K562 (cell line): ENCODE data around the gene VTCN1. TPM values are rescaled to one million over a fixed set of nuclear protein-coding genes. Genes with fewer than 3 reads are reported as not detected.

Experiments used
- ATAC-seq: fragments of 200-7000 bp; cut with Tn5 transposase; 3 replicates; pipeline ENCODE4 v1.9.1; 2020; ENCODE audit warnings: moderate library complexity
- BruUV-seq: library from RNA; stranded (reverse); fragments of 400-500 nt; replicated peaks from 2 replicates; lab custom pipeline; 2021; lab: Mats Ljungman, UMichigan
- CTCF ChIA-PET: fragments of 300-600 bp; formaldehyde crosslinking; extraction: SDS; loops from one replicate; lab custom pipeline; 2021; ENCODE audit warnings: low intra/inter-chr PET ratio; lab: Yijun Ruan, JAX
- POLR2A ChIA-PET: fragments of 300-600, 350-650 bp; sonication (Branson Sonifier 250); formaldehyde crosslinking; extraction: SDS; loops from one replicate; lab custom pipeline; 2021; ENCODE audit warnings: antibody characterized with exemption, inconsistent platforms; lab: Yijun Ruan, JAX
- DNase-seq, 4 experiments: peaks; one replicate each; pipeline versions ENCODE4 v3.0.0 to v3.0.0-alpha.2; 2011 to 2018; ENCODE audit warnings: low spot score in 3 of 4, mixed read lengths in 3 of 4; ENCODE audit errors: extremely low read depth in 1 of 4
- FAIRE-seq: peaks from 2 replicates; lab custom pipeline; 2011; peaks lifted over from hg19 to GRCh38; lab: Jason Lieb, UNC
- H2AFZ ChIP-seq: 2 replicates; pipeline ENCODE4 v1.6.0; 2011; ENCODE audit warnings: low read depth, low read length, control low read depth, inconsistent platforms
- H3K27ac ChIP-seq: fragments of 200-600 bp; 3 replicates; pipeline ENCODE4 v1.8.0; 2011; ENCODE audit warnings: low read depth, mild to moderate bottlenecking, control low read depth, inconsistent platforms, low read length, moderate library complexity, mixed read lengths; ENCODE audit errors: extremely low read depth
- H3K27me3 ChIP-seq, 2 experiments: fragments of 300-600 bp in 1 of 2; 2 replicates in 1 of 2; 3 replicates in 1 of 2; pipeline versions ENCODE4 v1.6.0 to v1.8.0; 2011; ENCODE audit warnings: inconsistent platforms in 2 of 2, low read length in 2 of 2, mild to moderate bottlenecking in 1 of 2, mixed read lengths in 1 of 2, moderate library complexity in 1 of 2; ENCODE audit not compliant: control insufficient read depth in 2 of 2, insufficient read depth in 2 of 2
- H3K36me3 ChIP-seq: fragments of 300-600 bp; 3 replicates; pipeline ENCODE4 v1.8.0; 2011; ENCODE audit warnings: mild to moderate bottlenecking, low read length, inconsistent platforms; ENCODE audit not compliant: control insufficient read depth, insufficient read depth
- H3K4me1 ChIP-seq, 2 experiments: fragments of 200-600 bp in 1 of 2; replicated peaks in 1 of 2; 2 replicates in 1 of 2; 3 replicates in 1 of 2; pipeline versions ENCODE4 v1.5.1 to v1.8.0; 2011; ENCODE audit warnings: inconsistent platforms in 2 of 2, low read length in 2 of 2, mild to moderate bottlenecking in 1 of 2, mixed read lengths in 1 of 2, moderate library complexity in 1 of 2; ENCODE audit not compliant: control insufficient read depth in 2 of 2, insufficient read depth in 2 of 2
- H3K4me2 ChIP-seq: 2 replicates; pipeline ENCODE4 v1.6.1; 2011; ENCODE audit warnings: low read length, control low read depth, inconsistent platforms, mixed read lengths; ENCODE audit not compliant: insufficient read depth
- H3K4me3 ChIP-seq: fragments of 200-600 bp; sonication (generic), shearing (Covaris generic); 2 replicates; pipeline ENCODE4 v1.5.1; 2016; ENCODE audit warnings: control low read depth, inconsistent platforms
- H3K79me2 ChIP-seq: fragments of 200-600 bp; 3 replicates; pipeline ENCODE4 v1.8.0; 2011; ENCODE audit warnings: low read length, inconsistent platforms; ENCODE audit not compliant: control insufficient read depth, insufficient read depth
- H3K9ac ChIP-seq, 2 experiments: 2 replicates each; pipeline versions ENCODE4 v1.6.0 to v1.6.1; 2011; ENCODE audit warnings: low read depth in 2 of 2, low read length in 2 of 2, control low read depth in 1 of 2, inconsistent platforms in 1 of 2, mild to moderate bottlenecking in 1 of 2, mixed read lengths in 1 of 2; ENCODE audit not compliant: insufficient read depth in 1 of 2
- H3K9me1 ChIP-seq: one replicate; pipeline ENCODE4 v1.6.0; 2011; ENCODE audit warnings: inconsistent platforms, mild to moderate bottlenecking, low read length, moderate library complexity; ENCODE audit not compliant: control insufficient read depth, insufficient read depth
- H3K9me3 ChIP-seq: replicated peaks from 2 replicates; pipeline ENCODE4 v1.5.1; 2011; ENCODE audit warnings: low read depth, low read length, inconsistent platforms; ENCODE audit not compliant: control insufficient read depth, insufficient read depth
- H4K20me1 ChIP-seq: replicated peaks from 2 replicates; pipeline ENCODE4 v1.6.1; 2011; ENCODE audit warnings: low read length, inconsistent platforms, mixed read lengths; ENCODE audit not compliant: control insufficient read depth, insufficient read depth
- CBX5 ChIP-seq: IDR thresholded peaks from 2 replicates; pipeline ENCODE4 v1.6.1; 2014; ENCODE audit warnings: low read depth, borderline replicate concordance
- CEBPG ChIP-seq, 3 experiments: fragments of 200-800 bp in 1 of 3; sonication (Bioruptor generic) in 1 of 3; sonication (generic) in 1 of 3; formaldehyde crosslinking in 1 of 3; IDR thresholded peaks in 2 of 3; conservative IDR thresholded peaks in 1 of 3; 2 replicates each; pipeline versions ENCODE4 v1.6.1 to v1.8.0; 2016 to 2022; ENCODE audit warnings: missing compliant biosample characterization in 2 of 3, missing genetic modification characterization in 2 of 3, mild to moderate bottlenecking in 1 of 3, missing genetic modification reagents in 1 of 3
- MCM5 ChIP-seq: fragments of 450-650 bp; IDR thresholded peaks from 2 replicates; pipeline ENCODE4 v1.6.1; 2016; ENCODE audit warnings: low read depth
- TRIM24 ChIP-seq, 2 experiments: fragments of 450-650 bp; IDR thresholded peaks; 2 replicates each; pipeline ENCODE4 v1.6.1; 2016
- WGBS: fragments of 100-300 bp; shearing (Covaris generic); methylation state at CpG from one replicate; pipeline ENCODE4 v1.1.6; 2016; ENCODE audit warnings: low coverage, mixed read lengths; ENCODE audit not compliant: insufficient coverage; ENCODE audit errors: missing lambda C conversion rate; 5-methylcytosine and 5-hydroxymethylcytosine counted together
- in situ Hi-C: fragments of 300-500 bp; cut with MboI; formaldehyde crosslinking; loops from 4 replicates; pipeline ENCODE4 v1.15.0; 2018; ENCODE audit warnings: inconsistent platforms, mixed read lengths
- intact Hi-C: fragments of 100-400 bp; cut with micrococcal nuclease; formaldehyde crosslinking; loops from 2 replicates; pipeline ENCODE4 v1.14.2; 2022
- polyA plus RNA-seq, 8 experiments: library from polyadenylated mRNA; depleted of rRNA in 4 of 8; stranded (reverse) in 5 of 8; unstranded in 3 of 8; fragments of >200 nt; fragmentation: Nextera tagmentation in 2 of 8; fragmentation: Illumina TruSeq in 1 of 8; extraction: Ambion mirVana in 2 of 8; extraction: Trizol in 1 of 8; gene quantifications; 2 replicates each; pipeline versions ENCODE4 v1.2.1 to v1.2.3, GENCODE V29; 2011 to 2014; ENCODE audit warnings: inconsistent platforms in 1 of 8, missing spikeins in 1 of 8
- total RNA-seq, 7 experiments: library from RNA; depleted of rRNA in 6 of 7; stranded (reverse); fragments of >200 nt in 6 of 7; fragmentation: Illumina TruSeq in 2 of 7; extraction: Trizol in 2 of 7; gene quantifications; 2 replicates each; pipeline versions ENCODE4 v1.2.1 to v1.2.3, GENCODE V29; 2011 to 2021; ENCODE audit warnings: low replicate concordance in 1 of 7

Gene VTCN1
- total and polyA plus RNA-seq, 9 of the 15 experiments (the other 6 are each of a cell fraction or from before 2014, with no cell fraction given), result not detected

DNA sequence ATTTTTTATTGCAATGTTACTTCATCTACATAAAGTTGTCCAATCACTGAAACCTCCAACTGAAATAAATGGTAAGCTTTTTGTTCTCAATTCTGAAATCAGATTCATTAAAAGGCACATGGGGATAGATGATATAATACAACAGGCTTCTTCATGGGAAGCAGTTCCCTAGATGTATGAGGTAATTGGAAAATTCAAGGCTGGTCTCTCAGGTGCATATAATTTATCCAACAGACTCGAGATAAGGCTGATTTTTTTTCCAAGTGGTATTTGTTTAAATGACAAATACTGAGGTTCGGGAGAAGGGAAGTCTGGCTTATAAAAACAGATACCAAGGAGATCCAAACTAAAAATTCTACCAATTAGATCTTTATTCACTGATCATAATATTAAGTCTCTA is 103.4 kb downstream of the VTCN1 start:
- ChIA-PET POLR2A (interaction anchor here (0.8 to 1.1 kb wide), 2 partner anchors 13 to 14 kb away, joined by 3 to 4 read pairs; no protein-coding TSS in a partner anchor), CTCF (no interaction called here)
- 83% methylated on average over 2 of the region's 2 CpGs for WGBS
- no peak overlapping the region for H3K9ac ChIP-seq
- H4K20me1 ChIP-seq, result no peaks in the 10 kb centered on the region
- H3K4me1 ChIP-seq, result no peaks in the 10 kb centered on the region
- DNase-seq (no peak), ATAC-seq (no peak), FAIRE-seq (no peak)
- H3K36me3 ChIP-seq, result peaks cover 28% of the 10 kb centered on the region; the same call in 2 of the 3 replicates
- no peak overlapping the region for H3K4me3 ChIP-seq
- no peak overlapping the region for H3K27ac ChIP-seq
- intact Hi-C loops, result no loop called here
- no peak for TF ChIP-seq CBX5
- 0 out of 2 replicates have a peak, but pooled peaks cover 2% of the 10 kb centered on the region for H3K9me3 ChIP-seq
- H3K79me2 ChIP-seq, result no peaks in the 10 kb centered on the region
- no peak overlapping the region for H2AFZ ChIP-seq
- H3K27me3 ChIP-seq, result no peaks in the 10 kb centered on the region
- H3K4me2 ChIP-seq, result no peak overlapping the region
- in situ Hi-C loops, result no loop called here
- no TSS peak for BruUV-seq
- no peaks in the 10 kb centered on the region for H3K9me1 ChIP-seq

DNA sequence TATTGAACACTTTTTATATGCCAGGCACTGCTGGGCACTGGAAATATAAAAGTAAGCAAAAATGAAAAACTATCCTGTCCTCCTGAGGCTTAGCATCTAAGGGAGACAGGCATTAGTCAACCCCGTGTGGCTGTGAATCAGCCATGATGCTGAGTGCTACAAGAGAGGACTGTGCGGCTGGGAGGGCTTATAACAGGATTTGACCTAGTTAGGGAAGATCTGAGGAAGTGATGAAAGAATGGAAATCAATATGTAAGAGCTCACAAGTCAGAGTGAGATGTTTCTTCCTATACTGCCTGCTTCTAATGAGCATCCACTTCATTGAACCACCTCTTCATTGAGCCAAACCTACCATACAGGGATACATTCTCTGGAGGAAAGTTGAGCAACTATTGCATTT is 104.2 kb downstream of the VTCN1 start:
- Histone ChIP-seq H3K79me2 (no peaks in the 10 kb centered on the region), H3K9me3 (0 out of 2 replicates have a peak, but pooled peaks cover 2% of the 10 kb centered on the region), H3K4me1 (no peaks in the 10 kb centered on the region), H3K27me3 (no peaks in the 10 kb centered on the region), H2AFZ (no peak overlapping the region), H3K9me1 (no peaks in the 10 kb centered on the region), H3K4me3 (no peak overlapping the region)
- FAIRE-seq (no peak), DNase-seq (no peak)
- WGBS, result 84% methylated on average over 2 of the region's 2 CpGs
- CTCF ChIA-PET, result no interaction called here
- intact Hi-C loops (no loop called here), in situ Hi-C loops (no loop called here)
- BruUV-seq, result no TSS peak
- TF ChIP-seq MCM5, result no peak
- peak in 1 of 2 experiments; percentile 36; a peak in 1 of 4 replicates for TF ChIP-seq TRIM24 (IDR thresholded peaks at IDR 0.05)
- TF ChIP-seq CEBPG (CRISPR knock-in tag; IDR thresholded peaks at IDR 0.05), result no peak
- peak in 1 of 2 experiments; percentile 84; a peak in 2 of 4 replicates for TF ChIP-seq CEBPG (tag; conservative IDR thresholded peaks at IDR 0.05 in 1 of 2, IDR thresholded peaks at IDR 0.05 in 1 of 2)
- TF ChIP-seq, all 486 proteins: peak for 2
- peak; percentile 48 for ATAC-seq
- Histone ChIP-seq H3K4me2 (no peak overlapping the region), H3K9ac (no peak overlapping the region), H4K20me1 (no peaks in the 10 kb centered on the region), H3K36me3 (peaks cover 36% of the 10 kb centered on the region), H3K27ac (no peak overlapping the region)
- POLR2A ChIA-PET, result interaction anchor here (0.6 to 0.9 kb wide), 3 partner anchors 10 to 13 kb away, joined by 3 to 4 read pairs (median 3); no protein-coding TSS in a partner anchor
